ENCODE data around the gene CSF1. TPM values are rescaled to one million over a fixed set of nuclear protein-coding genes. Genes with fewer than 3 reads are reported as not detected.

The CSF1 gene
- polyA plus RNA-seq, 1 donor (not counting 4 experiments of a cell fraction or from before 2014, with no cell fraction given), result 1.8 TPM

- Histone ChIP-seq H3K4me1 (ENCODE audit: control insufficient read depth, extremely low read depth, insufficient read depth, low read length) (peaks cover 20% of the 10 kb centered on the region), H3K27me3 (ENCODE audit: control insufficient read depth, extremely low read depth, insufficient read depth, low read length) (peaks cover 14% of the 10 kb centered on the region), H3K9me1 (ENCODE audit: control insufficient read depth, extremely low read depth, insufficient read depth, low read length) (no peaks in the 10 kb centered on the region), H3K36me3 (ENCODE audit: control insufficient read depth in 2 of 2, extremely low read depth in 1 of 2, insufficient read depth in 2 of 2, low read length in 2 of 2) (no peaks in the 10 kb centered on the region), H3K27ac (ENCODE audit: control insufficient read depth, insufficient read depth, low read length) (no peak overlapping the region), H2AFZ (ENCODE audit: control insufficient read depth, low read length) (no peak overlapping the region), H3K4me2 (ENCODE audit: control insufficient read depth, extremely low read depth, insufficient read depth, low read depth, low read length) (no peak overlapping the region), H3K79me2 (ENCODE audit: control insufficient read depth, insufficient read depth, low read length) (no peaks in the 10 kb centered on the region), H3K9me3 (ENCODE audit: control insufficient read depth, low read depth, low read length) (no peaks in the 10 kb centered on the region), H3K4me3 (ENCODE audit: control insufficient read depth in 2 of 3, extremely low read depth in 1 of 3, insufficient read depth in 2 of 3, low read depth in 1 of 3, low read length in 3 of 3) (no peak overlapping the region), H4K20me1 (ENCODE audit: control insufficient read depth, extremely low read depth, insufficient read depth, low read length) (no peaks in the 10 kb centered on the region), H3K9ac (ENCODE audit: control insufficient read depth, extremely low read depth, insufficient read depth, low read length) (no peak overlapping the region)
- dilution Hi-C loops (cut with MboI; ENCODE audit: extremely low pct_ligation_motif_present, low sequenced_read_pairs), result no loop called here
- TF ChIP-seq EZH2 (IDR thresholded peaks at IDR 0.05; ENCODE audit: low read length), result no peak
- TF ChIP-seq CTCF (optimal IDR thresholded peaks at IDR 0.05 in 1 of 3, IDR thresholded peaks at IDR 0.05 in 1 of 3, conservative IDR thresholded peaks at IDR 0.05 in 1 of 3; ENCODE audit: extremely low read depth in 1 of 3, insufficient read depth in 2 of 3, low read length in 3 of 3), result no peak
- no peak for FAIRE-seq
- DNase-seq (ENCODE audit: low read depth, low spot score), result no peak
These were observed 14.7 kb upstream of the CSF1 start for GRCh38 chr1:109895720-109896504.

- Histone ChIP-seq H2AFZ (ENCODE audit: control insufficient read depth, low read length) (no peak overlapping the region), H3K27me3 (ENCODE audit: control insufficient read depth, extremely low read depth, insufficient read depth, low read length) (peaks cover 14% of the 10 kb centered on the region), H3K9ac (ENCODE audit: control insufficient read depth, extremely low read depth, insufficient read depth, low read length) (no peak overlapping the region), H3K79me2 (ENCODE audit: control insufficient read depth, insufficient read depth, low read length) (no peaks in the 10 kb centered on the region), H3K27ac (ENCODE audit: control insufficient read depth, insufficient read depth, low read length) (no peak overlapping the region), H3K9me3 (ENCODE audit: control insufficient read depth, low read depth, low read length) (no peaks in the 10 kb centered on the region), H4K20me1 (ENCODE audit: control insufficient read depth, extremely low read depth, insufficient read depth, low read length) (no peaks in the 10 kb centered on the region), H3K36me3 (ENCODE audit: control insufficient read depth in 2 of 2, extremely low read depth in 1 of 2, insufficient read depth in 2 of 2, low read length in 2 of 2) (no peaks in the 10 kb centered on the region), H3K9me1 (ENCODE audit: control insufficient read depth, extremely low read depth, insufficient read depth, low read length) (no peaks in the 10 kb centered on the region), H3K4me2 (ENCODE audit: control insufficient read depth, extremely low read depth, insufficient read depth, low read depth, low read length) (no peak overlapping the region), H3K4me1 (ENCODE audit: control insufficient read depth, extremely low read depth, insufficient read depth, low read length) (peaks cover 20% of the 10 kb centered on the region), H3K4me3 (ENCODE audit: control insufficient read depth in 2 of 3, extremely low read depth in 1 of 3, insufficient read depth in 2 of 3, low read depth in 1 of 3, low read length in 3 of 3) (no peak overlapping the region)
- DNase-seq (ENCODE audit: low read depth, low spot score) (no peak), FAIRE-seq (no peak)
- TF ChIP-seq EZH2 (IDR thresholded peaks at IDR 0.05; ENCODE audit: low read length), result no peak
- no peak for TF ChIP-seq CTCF (optimal IDR thresholded peaks at IDR 0.05 in 1 of 3, IDR thresholded peaks at IDR 0.05 in 1 of 3, conservative IDR thresholded peaks at IDR 0.05 in 1 of 3; ENCODE audit: extremely low read depth in 1 of 3, insufficient read depth in 2 of 3, low read length in 3 of 3)
- dilution Hi-C loops (cut with MboI; ENCODE audit: extremely low pct_ligation_motif_present, low sequenced_read_pairs), result no loop called here
These were observed 14.0 kb upstream of the CSF1 start for GRCh38 chr1:109896681-109897080.

All from keratinocyte (primary cell).